ENCODE measurements around the gene MAP4K2. TPM values are rescaled to one million over a fixed set of nuclear protein-coding genes. Genes with fewer than 3 reads are reported as not detected.

Gene MAP4K2
- total RNA-seq, 1 donor from 2014 or later, result 70.2 TPM

DNA sequence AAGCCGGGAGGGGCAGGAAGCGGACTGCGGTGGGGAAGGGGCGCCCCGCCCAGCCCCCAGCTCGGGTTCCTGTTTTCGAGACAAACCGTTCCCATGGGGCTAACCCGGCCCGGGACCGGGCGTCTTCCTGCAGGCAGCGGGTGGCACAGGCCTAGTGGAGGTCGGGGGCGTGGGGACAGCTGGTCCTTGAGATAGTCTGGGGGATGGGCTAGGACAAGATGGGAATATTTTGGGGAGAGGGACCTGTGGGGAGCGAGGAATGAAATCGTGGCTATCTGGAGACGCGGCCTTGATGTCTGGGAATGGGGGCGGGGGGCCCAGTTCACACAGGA, 57.9 kb downstream of the MAP4K2 start:
- intact Hi-C loops (cut with micrococcal nuclease), result loop anchor here (1.0 to 2.0 kb wide), 4 partner anchors 19 to 66 kb away; partner anchors contain the start of genes MAP4K2, MEN1 and SF1
- H3K9me3 Mint-ChIP-seq, result no peaks in the 10 kb centered on the region
- peak overlapping the region; percentile 92 for H3K27ac Mint-ChIP-seq
- peak; percentile 86 for DNase-seq (ENCODE audit: low spot score)
- peaks cover 26% of the 10 kb centered on the region for H3K4me1 Mint-ChIP-seq (ENCODE audit: low read depth)
- H3K27me3 Mint-ChIP-seq (ENCODE audit: insufficient read depth), result no peaks in the 10 kb centered on the region
- H3K36me3 Mint-ChIP-seq (ENCODE audit: low read depth), result peaks cover 8% of the 10 kb centered on the region
- H3K4me3 Mint-ChIP-seq, result peak overlapping the region; percentile 88

DNA sequence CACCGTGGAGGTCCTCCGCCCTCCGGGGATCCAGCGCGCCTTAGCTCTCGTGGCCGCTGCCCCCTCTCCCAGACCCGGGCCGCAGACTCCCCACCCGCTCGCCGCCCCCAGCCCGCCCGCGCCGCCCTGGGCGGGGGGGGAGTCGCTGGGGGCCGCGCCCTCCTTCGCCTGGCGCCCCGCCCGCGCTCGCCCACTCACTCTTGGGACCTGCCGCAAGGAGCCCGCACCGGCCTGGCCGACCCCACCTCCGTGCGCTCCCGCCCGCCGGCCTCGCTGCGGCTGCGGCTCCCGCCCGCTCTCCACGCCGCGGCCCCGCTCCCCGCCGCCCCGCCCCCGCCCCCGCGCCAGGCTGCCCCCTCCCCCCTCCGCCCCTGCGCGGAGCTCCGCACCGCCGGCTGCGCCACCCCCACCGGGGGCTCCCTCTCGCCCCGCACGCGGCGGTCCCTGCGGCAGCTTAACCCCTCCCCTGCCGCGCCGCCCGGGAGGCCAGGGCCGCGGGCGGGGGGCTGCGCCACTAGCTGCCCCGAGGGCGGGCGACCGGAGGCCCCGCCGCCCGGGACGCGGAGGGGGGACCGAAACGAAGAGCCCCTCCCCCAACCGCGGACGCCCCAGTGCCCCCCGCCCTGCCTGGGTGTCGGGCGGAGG, 58.3 kb downstream of the MAP4K2 start:
- Mint-ChIP-seq H3K27ac (peak overlapping the region; percentile 92), H3K9me3 (no peaks in the 10 kb centered on the region), H3K4me1 (ENCODE audit: low read depth) (peaks cover 27% of the 10 kb centered on the region), H3K27me3 (ENCODE audit: insufficient read depth) (no peaks in the 10 kb centered on the region), H3K4me3 (peak overlapping the region; percentile 89), H3K36me3 (ENCODE audit: low read depth) (peaks cover 7% of the 10 kb centered on the region)
- intact Hi-C loops (cut with micrococcal nuclease), result loop anchor here (1.0 to 2.0 kb wide), 4 partner anchors 20 to 66 kb away; partner anchors contain the start of genes MAP4K2, MEN1 and SF1
- DNase-seq (ENCODE audit: low spot score), result peak; percentile 46

DNA sequence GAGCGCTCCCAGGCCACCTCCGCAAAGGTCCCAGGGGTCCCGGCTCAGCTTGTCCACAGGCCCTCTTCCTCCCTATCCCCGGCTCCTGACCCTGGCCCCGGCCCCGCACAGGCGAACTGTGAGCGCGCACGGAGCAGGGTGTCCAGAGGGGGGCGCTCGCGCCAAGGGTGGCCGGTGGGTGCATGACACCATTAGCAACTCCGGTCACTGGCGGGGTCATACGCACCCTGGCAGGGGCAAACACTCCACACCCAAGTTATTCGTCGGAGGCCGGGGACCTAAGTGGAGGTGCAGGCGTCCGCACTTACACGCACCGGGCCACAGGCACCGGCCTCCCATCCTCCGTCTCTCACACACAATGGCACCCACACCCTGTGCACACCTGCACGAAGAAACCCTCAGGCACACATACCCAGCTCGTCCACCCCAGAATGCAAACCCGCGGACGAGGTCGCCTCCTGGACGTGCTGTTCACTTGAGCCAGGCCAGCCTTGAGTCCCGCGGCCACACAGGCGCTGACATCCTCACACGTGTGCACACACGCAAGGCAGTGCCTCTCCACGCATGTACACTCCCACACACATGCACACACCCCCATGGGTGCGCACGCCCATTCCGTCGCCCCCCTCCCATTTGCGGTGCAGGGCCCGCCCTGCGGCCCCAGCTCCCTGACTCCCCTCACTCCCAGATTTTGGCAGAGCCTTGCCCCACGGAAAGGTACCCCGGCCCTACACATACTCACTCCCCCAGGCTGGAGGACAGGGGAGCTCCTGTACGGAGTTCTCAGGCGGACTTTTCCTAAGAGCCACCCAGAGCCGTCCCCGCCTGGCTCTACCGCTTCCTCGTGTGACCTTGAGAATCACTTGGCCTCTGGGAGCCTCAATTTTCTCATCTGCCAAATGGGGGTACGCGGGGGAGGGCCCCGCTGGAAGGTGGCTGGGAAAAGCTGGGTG, 59.1 kb downstream of the MAP4K2 start, which contains the start of gene RASGRP2:
TSS of gene RASGRP2 (minus strand) at position 552 of the 953 bp plus-strand sequence. CDS start 1,276 bp downstream, outside the sequence.
- Mint-ChIP-seq H3K27me3 (ENCODE audit: insufficient read depth) (no peaks in the 10 kb centered on the region), H3K9me3 (no peaks in the 10 kb centered on the region), H3K27ac (peak within 1 kb of the TSS; percentile 90), H3K4me1 (ENCODE audit: low read depth) (peaks cover 27% of the 10 kb centered on the region), H3K36me3 (ENCODE audit: low read depth) (peaks cover 7% of the 10 kb centered on the region), H3K4me3 (peak within 1 kb of the TSS; percentile 89)
- peak; percentile 80 for DNase-seq (ENCODE audit: low spot score)
- intact Hi-C loops (cut with micrococcal nuclease), result loop anchor here (1.0 to 2.0 kb wide), 5 partner anchors 21 to 67 kb away; partner anchors contain the start of genes MAP4K2, MEN1 and NRXN2

DNA sequence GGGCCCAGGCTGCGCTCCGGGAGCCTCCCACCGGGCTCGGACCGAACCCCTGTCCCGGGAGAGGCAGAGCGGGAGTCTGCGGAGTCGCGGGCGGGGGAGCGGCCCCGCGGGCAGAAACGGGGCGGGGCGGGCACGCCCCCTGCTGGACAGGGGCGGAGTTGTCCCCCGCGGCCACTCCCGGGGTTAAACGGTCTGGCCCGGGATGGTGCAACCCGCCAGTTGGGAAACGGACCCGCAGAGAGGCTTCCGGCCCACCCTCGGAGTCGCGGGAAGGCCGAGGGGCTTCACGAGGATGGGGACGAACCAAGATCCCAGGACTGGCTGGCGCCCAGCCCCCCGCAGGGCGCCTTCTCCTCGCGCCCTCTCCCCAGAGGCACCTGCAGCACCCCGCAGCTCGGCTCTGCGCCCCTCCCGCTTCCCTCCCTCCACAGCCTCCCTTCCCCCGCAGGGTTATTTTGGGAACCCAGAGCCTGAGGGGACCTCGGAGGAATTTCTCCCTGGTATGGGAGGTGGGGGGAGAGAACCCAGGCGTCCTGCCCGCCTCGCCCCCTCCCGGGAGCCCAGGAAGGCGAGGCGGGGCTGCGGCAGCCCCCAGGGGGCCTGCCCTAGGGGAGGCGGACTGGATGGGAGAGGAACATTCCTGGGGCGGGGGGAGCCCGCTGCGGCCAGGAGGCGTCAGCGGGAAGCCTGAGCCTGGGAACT, 60.0 kb downstream of the MAP4K2 start:
- H3K9me3 Mint-ChIP-seq, result no peaks in the 10 kb centered on the region
- DNase-seq (ENCODE audit: low spot score), result peak; percentile 74
- peaks cover 7% of the 10 kb centered on the region for H3K36me3 Mint-ChIP-seq (ENCODE audit: low read depth)
- no peak overlapping the region for H3K4me3 Mint-ChIP-seq
- no peak overlapping the region for H3K27ac Mint-ChIP-seq
- intact Hi-C loops (cut with micrococcal nuclease), result loop anchor here (1.0 kb wide), 3 partner anchors 20 to 55 kb away; partner anchors contain the start of gene NRXN2
- H3K27me3 Mint-ChIP-seq (ENCODE audit: insufficient read depth), result no peaks in the 10 kb centered on the region
- peaks cover 27% of the 10 kb centered on the region for H3K4me1 Mint-ChIP-seq (ENCODE audit: low read depth)

DNA sequence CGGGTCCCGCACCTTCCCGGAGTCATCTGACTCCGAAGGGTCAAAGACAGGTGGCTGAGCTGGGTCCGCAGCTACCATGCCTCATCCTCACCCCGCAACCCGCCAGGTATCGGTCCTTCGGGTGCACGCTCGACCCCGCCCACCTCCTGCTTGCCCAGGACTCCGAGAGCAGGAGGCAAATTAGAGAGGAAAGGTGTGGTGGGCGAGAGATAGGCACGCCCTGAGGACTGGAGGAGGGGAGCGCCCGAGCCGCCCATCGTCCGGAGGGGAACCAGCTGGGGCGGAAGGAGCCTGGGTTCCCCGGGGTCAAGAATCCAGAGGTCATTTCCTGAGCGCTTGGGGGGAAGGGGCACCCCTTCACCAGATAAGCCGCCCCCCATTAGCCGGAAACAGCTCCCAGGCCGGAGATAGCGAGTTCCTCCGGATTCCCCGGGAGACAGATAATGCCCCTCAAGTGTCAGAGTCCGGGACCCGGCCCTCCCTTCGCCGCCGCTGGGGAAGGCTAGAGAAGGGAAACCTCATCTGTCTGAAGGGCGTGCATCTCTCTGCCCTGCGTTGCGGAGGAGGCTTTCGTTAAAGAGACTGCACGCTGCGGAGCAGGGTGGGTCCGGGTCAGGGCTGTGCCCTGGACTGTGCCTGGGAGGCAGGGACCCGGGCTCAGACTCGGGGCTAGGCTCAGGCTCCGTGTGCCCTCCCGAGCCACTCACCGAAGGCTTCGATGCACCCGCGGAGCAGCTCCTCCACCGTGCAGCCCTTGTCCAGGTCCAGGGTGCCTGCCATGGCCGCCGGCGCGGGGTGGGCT, 60.7 kb downstream of the MAP4K2 start:
- intact Hi-C loops (cut with micrococcal nuclease), result no loop called here
- peaks cover 7% of the 10 kb centered on the region for H3K36me3 Mint-ChIP-seq (ENCODE audit: low read depth)
- no peaks in the 10 kb centered on the region for H3K27me3 Mint-ChIP-seq (ENCODE audit: insufficient read depth)

DNA sequence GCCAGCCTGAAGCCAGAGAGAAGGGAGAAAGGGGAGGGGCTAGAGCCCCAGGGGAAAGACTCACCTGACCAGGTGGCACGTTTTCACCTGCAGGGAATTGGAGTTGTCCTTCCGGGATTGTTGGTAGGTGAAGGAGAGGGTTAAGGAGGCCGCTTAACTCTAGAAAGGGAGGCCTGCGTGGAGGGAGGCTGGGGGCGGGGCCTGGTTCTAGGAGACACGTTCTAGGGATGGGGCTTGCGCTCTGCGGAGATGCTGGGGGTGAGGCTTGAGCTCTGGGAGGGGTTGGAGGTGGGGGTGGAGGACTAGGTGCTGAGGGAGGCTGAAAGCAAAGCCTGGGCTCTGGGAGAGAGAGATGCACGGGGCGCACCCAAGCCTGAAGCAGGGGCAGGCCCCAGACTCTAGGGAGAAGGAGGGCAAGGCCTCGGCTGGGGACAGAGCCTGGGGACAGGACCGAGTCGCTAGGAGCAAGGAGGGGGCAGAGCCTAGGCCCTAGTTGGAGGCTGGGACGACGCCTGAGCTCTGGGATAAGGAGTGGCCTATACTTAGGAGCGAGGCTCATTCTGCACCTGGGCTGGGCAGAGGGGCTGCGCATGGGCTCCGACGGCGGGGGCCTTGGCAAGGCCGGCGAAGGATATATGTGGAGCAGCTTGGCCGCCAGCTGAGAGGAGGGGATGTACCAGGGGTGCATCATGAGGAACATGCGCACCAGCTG, 61.5 kb downstream of the MAP4K2 start:
- Mint-ChIP-seq H3K4me1 (ENCODE audit: low read depth) (peaks cover 25% of the 10 kb centered on the region), H3K4me3 (peak overlapping the region; percentile 72), H3K27me3 (ENCODE audit: insufficient read depth) (no peaks in the 10 kb centered on the region), H3K36me3 (ENCODE audit: low read depth) (peaks cover 11% of the 10 kb centered on the region), H3K9me3 (no peaks in the 10 kb centered on the region), H3K27ac (peak overlapping the region; percentile 18)
- intact Hi-C loops (cut with micrococcal nuclease), result no loop called here
- no peak for DNase-seq (ENCODE audit: low spot score)

More for the DNA sequence above, 60.7 kb downstream of the MAP4K2 start:
- peaks cover 27% of the 10 kb centered on the region for H3K4me1 Mint-ChIP-seq (ENCODE audit: low read depth)
- peak overlapping the region; percentile 72 for H3K4me3 Mint-ChIP-seq
- H3K9me3 Mint-ChIP-seq, result no peaks in the 10 kb centered on the region
- H3K27ac Mint-ChIP-seq, result peak overlapping the region; percentile 18
- no peak for DNase-seq (ENCODE audit: low spot score)

DNA sequence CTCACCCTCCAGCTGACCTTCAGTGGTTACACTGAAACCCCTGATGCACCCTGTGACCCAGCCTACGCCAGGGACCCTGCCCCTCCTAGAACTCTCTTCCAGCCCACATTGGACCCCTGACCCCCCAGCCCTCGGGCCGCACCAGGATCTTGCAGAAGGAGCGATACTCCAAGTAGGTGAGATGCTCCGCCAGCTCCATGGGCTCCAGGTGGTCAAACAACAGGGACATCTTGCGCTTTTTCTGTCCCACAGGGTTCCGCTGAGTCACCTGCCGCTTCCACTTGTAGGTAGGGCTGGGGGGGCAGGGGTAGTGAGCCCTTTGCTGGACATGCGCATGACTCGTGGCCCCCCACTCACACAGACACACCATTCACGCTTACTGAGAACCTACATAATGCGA, 63.1 kb downstream of the MAP4K2 start:
- H3K9me3 Mint-ChIP-seq, result no peaks in the 10 kb centered on the region
- intact Hi-C loops (cut with micrococcal nuclease), result no loop called here
- DNase-seq (ENCODE audit: low spot score), result no peak
- no peak overlapping the region for H3K4me3 Mint-ChIP-seq
- H3K27me3 Mint-ChIP-seq (ENCODE audit: insufficient read depth), result no peaks in the 10 kb centered on the region
- no peak overlapping the region for H3K27ac Mint-ChIP-seq
- peaks cover 22% of the 10 kb centered on the region for H3K4me1 Mint-ChIP-seq (ENCODE audit: low read depth)
- peaks cover 20% of the 10 kb centered on the region for H3K36me3 Mint-ChIP-seq (ENCODE audit: low read depth)

DNA sequence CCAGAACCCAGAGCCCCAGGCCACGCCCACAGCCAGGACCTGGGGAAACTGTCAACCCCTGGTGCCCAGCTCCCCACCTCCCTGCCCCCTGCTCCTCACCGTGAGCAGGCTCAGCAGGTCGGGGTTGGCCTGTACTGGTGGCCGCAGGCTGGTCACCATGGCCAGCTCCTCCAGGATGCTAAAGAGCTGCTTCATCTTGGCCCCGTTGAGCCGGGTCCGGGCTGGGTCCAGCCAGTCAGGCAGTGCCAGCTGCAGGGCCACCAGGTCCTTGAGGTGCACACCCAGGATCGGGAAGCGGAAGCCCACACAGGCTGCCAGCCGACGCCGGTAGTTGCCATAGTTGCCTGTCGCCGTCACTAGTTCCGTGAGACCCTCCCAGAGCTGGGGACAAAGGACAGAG, 66.4 kb downstream of the MAP4K2 start:
- no peak for DNase-seq (ENCODE audit: low spot score)
- H3K4me3 Mint-ChIP-seq, result no peak overlapping the region
- no peaks in the 10 kb centered on the region for H3K27me3 Mint-ChIP-seq (ENCODE audit: insufficient read depth)
- H3K27ac Mint-ChIP-seq, result no peak overlapping the region
- H3K36me3 Mint-ChIP-seq (ENCODE audit: low read depth), result peaks cover 29% of the 10 kb centered on the region
- intact Hi-C loops (cut with micrococcal nuclease), result no loop called here
- no peaks in the 10 kb centered on the region for H3K9me3 Mint-ChIP-seq
- peaks cover 13% of the 10 kb centered on the region for H3K4me1 Mint-ChIP-seq (ENCODE audit: low read depth)

DNA sequence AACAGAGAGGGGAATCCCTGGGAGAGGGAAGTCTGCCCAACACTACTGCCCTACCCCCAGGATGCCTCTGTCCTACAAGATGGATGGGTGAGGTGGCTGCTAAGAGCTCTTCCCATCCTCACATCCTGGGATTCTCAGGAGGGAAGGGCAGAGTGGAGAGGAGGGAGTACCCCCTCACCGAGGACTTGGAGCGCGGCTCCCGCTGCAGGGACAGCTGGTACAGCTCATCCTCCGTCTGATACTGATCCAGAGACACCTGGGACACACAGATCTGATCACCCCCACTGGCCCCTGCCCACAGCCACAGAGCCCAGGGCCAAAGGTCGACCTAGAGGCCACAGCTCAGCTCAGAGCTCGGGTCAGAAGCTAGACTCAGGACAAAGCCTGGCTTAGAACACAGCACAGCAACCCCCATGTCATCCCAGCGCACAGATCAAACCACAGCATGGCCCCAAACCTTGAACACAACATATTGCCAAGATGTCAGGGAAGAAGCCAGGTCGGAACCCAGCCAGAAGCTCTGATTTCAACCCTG, 67.2 kb downstream of the MAP4K2 start:
- intact Hi-C loops (cut with micrococcal nuclease), result no loop called here
- Mint-ChIP-seq H3K36me3 (ENCODE audit: low read depth) (peaks cover 33% of the 10 kb centered on the region), H3K4me1 (ENCODE audit: low read depth) (peaks cover 13% of the 10 kb centered on the region), H3K27ac (peak overlapping the region; percentile 55), H3K4me3 (no peak overlapping the region), H3K9me3 (no peaks in the 10 kb centered on the region), H3K27me3 (ENCODE audit: insufficient read depth) (no peaks in the 10 kb centered on the region)
- DNase-seq (ENCODE audit: low spot score), result no peak
